Right lung (tissue), 5 donors: ENCODE measurements around the gene SPHK1. TPM values are rescaled to one million over a fixed set of nuclear protein-coding genes. Genes with fewer than 3 reads are reported as not detected.
A peak's percentile ranks its signal among the peaks of the same experiment; 100 is the strongest.

ENCODE experiments used
- DNase-seq, 2 donors: peaks; one replicate each; pipeline ENCODE4 v3.0.0-alpha.2; 2013
- polyA plus RNA-seq, 5 donors: library from polyadenylated mRNA; unstranded; fragments of 120-200 nt; gene quantifications; one replicate each; pipeline versions ENCODE4 v1.2.1 to v1.2.3, GENCODE V29; 2013; ENCODE audit warnings: inconsistent platforms in 1 of 5, low replicate concordance in 1 of 5; ENCODE audit not compliant: insufficient read length in 5 of 5, insufficient read depth in 1 of 5

SPHK1 gene
- polyA plus RNA-seq, 5 donors = 3.2 to 9.1 (median 4.3) TPM

DNA sequence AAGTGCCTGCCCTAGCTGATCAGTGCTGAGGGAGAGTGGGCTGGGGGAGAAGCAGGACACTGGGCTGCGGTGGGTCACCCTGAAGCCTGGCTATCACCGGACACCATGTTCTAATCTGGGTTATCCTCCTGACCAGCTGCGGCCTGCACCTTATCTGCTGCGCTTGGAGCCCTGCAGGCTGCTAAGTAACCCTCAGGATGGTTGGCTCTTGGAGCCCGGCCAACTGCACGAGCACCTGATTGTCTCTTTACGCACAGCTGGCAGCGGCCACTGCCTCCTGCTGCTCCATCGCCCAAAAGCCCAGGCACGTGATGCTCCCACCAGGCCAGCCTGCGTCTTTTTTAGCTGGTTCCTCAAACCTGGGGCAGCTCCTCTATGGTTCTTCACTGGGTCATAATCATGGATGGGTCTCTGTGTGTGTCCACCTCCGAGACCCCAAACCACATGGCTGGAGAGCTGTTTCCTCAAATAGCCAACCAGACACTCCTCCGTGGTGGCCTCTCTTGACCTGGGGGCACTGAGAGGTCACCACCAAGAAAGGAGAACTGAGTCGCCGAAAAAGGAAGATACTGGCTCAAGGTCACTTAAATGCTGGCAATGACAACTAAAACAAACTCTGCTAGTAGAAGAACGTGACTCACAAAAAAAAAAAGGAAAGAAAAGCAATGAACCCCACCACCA is 21.7 kb downstream of the SPHK1 start:
- DNase-seq = no peak

- DNase-seq = no peak
Measured at GRCh38 chr17:76407509-76407908, 23.1 kb downstream of the SPHK1 start.

DNA sequence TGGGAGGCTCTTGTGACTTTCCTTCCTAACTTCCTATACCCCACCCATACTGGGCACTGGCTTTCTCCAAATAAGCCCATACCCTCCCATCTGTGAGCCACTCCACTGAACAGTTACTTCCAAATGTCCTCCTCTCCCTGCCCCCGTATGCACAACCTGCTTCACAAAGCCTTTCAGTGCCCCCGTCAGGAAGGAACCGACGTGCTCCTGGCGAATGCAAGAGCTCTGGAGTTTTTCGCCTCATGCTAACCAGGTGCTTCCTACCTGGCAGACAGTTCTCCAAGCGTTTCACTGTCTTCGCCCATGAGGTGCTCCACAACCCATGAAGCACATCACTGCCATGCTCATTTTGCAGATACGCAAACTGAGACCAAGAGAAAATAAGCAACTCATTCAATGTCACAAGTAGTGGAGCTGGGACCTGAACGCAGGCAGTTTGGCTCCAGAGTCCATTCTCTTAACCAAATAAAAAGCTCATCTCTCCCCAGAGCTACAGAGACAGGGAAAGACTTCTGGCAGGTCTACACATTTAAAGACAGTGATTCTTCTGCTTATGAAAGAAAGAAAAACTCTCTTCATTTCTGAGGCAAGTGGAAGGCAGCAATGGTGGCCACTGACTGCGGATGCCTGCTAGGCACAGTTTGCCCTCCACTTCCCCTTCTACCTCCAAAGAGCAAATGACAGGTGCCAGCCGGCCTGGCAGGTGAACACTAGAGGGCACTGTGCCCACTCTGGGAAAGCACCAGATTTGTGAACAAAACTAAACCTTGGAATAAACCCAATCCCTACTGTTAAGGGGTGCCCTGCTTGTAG is 23.8 kb downstream of the SPHK1 start:
- no peak for DNase-seq

- no peak for DNase-seq
Measured at GRCh38 chr17:76410328-76410965, 26.0 kb downstream of the SPHK1 start.

- no peak for DNase-seq
Measured at GRCh38 chr17:76411247-76411646, 26.8 kb downstream of the SPHK1 start.

DNA sequence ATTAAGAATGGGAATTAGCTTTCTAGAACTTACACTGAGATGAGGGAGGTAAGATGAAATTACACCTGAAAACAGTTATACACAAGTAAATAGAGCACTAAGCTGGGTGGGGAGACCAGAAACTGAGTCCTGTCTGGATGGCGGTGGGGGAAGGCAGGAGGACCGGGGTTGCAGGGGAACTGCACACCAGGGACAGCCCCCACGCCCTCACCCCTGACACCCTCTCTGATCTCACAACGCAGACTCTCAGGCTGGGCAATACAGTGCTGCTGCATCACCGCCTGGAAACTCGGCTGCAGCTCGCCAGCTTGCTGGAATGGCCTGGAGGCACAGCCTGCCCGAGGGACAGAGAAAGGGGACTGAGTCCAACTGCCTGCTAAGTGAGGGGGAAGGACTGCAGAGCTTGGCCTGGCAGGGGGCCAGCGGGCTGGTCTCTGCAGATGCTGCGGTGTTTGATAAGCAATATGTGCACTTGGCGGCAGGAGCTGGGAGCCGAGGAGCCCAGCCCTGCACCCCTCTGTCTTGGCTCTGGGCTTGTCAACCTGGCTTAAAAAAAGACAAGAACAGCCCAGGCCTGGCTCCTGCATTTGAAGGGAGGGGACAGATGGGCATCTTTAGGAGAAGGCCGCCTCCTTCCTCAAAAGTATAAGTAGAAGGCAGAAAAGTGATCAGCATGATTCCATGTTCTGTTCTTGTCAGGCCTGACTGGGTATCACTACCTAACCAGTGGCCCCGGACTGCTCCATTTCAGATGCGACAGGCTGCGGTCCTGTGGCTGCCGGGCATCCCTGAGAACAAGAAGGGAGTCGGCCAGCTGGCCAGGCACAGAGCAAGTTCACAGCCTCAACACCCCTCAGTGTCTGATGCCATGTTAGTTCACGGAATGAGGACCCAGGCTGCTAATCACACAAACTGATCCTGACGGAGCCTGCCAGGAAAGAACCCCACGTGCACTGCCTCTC is 30.2 kb downstream of the SPHK1 start:
- DNase-seq = peak; percentile 82 to 84

DNA sequence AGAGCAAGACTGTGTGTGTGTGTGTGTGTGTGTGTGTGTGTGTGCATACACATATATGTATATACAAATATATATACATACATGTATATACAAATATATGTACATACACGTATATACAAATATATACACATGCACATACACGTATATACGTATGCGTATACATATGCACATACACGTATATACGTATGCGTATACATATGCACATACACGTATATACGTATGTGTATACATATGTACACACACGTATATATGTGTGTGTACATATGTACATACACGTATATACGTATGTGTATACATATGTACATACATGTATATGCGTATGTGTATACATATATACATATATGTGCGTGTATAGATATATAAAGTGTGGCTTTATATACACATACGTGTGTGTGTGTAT is 31.4 kb downstream of the SPHK1 start:
- DNase-seq = no peak

DNA sequence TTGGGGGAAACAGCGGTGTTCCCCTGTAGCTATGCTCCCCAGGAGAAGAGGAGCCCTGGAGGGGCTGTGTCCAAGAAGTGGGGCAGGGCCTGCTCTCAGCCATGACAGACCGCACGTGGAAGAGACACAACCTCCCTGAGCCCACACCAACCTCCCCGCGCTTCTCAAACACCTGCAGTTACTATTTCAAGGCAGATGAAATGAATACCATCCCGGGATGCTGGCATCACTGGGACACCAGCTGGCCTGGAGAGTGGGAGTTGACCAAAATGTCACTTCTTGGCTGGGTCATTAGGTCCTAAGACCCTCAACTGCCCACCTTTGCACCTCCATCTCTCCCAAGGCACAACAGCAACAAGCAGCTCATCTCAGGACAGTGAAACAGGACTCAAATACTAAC is 32.0 kb downstream of the SPHK1 start:
- no peak for DNase-seq

DNA sequence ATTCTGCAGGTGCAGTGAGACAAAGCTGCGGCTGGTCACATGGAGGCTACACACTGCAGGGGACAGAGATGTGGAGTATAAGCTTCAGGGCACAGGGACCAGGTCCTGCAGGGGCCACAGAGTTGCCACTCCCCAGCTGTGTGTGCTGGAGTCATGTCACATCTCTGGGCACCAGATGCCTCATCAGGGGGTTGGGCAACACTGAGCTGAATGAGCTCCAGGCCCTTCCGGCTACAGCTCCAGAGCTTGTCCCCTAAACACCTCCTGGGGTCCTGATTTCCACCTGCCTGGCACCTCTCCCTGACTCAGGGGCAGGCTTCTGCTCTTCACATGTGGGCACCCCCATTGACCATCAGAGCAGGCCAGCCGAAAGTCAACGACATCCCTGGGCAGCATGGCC is 32.5 kb downstream of the SPHK1 start:
- DNase-seq = no peak

- no peak for DNase-seq
Measured at GRCh38 chr17:76417499-76418143, 33.2 kb downstream of the SPHK1 start.

DNA sequence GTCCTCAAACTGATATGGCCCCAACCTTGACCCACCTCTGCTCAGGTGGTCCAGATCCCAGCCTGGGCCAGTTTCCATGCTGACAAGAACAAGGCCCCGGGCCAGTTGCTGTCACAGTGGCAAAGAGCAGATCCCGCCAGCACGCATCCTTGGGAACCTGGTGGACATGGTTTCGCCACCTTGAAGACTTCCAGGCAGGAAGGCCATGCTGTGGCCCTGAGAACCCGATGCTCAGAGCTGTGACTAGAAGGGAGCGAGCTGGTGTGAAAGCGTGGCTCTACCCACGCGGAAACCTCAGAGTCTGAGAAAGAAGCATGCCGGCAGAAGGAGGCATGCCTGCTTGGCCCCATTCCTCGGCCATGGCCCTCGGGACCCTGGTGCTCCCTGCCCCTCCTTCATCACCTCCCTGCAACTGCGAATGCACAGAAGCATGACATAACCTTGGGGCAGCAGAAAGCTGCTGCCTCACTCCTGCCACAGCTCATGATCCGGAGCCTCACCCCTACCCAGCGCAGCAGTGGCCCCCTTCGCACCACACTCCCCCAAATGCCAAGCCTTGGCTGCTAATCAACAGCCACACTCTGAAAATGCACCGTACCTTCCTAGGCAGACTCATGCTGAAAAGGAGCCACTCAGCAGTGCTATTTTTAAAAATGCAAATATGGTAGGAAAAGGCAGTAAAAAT is 35.3 kb downstream of the SPHK1 start:
- DNase-seq = no peak

- DNase-seq = no peak
Measured at GRCh38 chr17:76420356-76421043, 36.1 kb downstream of the SPHK1 start.

- DNase-seq = peak; percentile 22 to 23
Measured at GRCh38 chr17:76421044-76421407, 36.6 kb downstream of the SPHK1 start.

GRCh38 chr17:76422406-76422805 is 38.0 kb downstream of the SPHK1 start:
- DNase-seq = no peak

- no peak for DNase-seq
Measured at GRCh38 chr17:76422860-76423259, 38.5 kb downstream of the SPHK1 start.

- no peak for DNase-seq
Measured at GRCh38 chr17:76426853-76427252, 42.4 kb downstream of the SPHK1 start.

- peak in 1 of 2 donors; percentile 13 for DNase-seq
Measured at GRCh38 chr17:76427501-76428231, 43.3 kb downstream of the SPHK1 start.

DNA sequence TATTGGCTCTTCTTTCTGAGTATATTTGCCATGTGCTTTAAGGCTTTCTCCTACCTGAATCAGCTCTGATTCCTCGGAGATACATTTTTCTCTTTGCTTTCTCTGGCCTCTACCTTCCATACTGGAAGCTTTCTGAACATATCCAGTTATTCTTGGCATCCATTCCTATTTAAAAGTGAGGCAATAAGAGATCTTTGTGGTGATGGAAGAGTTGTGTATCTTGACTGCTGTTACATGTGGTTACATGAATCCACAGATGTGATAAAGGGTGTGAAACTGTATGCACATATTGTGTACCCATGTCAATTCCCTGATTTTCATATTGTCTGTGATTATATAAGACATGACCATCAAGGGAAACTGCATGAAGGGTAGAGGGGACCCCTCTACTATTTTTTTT is 44.1 kb downstream of the SPHK1 start:
- DNase-seq = no peak

GRCh38 chr17:76431509-76431908 is 47.1 kb downstream of the SPHK1 start:
- no peak for DNase-seq
